Neuron (in vitro differentiated cells): Measurements from ENCODE around the gene PLK2.
A peak's percentile ranks its signal among the peaks of the same experiment; 100 is the strongest.

ENCODE experiments used
- H2AFZ ChIP-seq: one replicate; pipeline ENCODE4 v1.6.1; 2013; ENCODE audit warnings: low read depth, mild to moderate bottlenecking, inconsistent platforms, low read length, moderate library complexity
- H3K27me3 ChIP-seq: one replicate; pipeline ENCODE4 v1.6.1; 2013; ENCODE audit warnings: low read length; ENCODE audit not compliant: insufficient read depth
- H3K36me3 ChIP-seq: one replicate; pipeline ENCODE4 v1.6.1; 2013; ENCODE audit warnings: low read length; ENCODE audit not compliant: insufficient read depth
- H3K4me1 ChIP-seq: one replicate; pipeline ENCODE4 v1.6.1; 2013; ENCODE audit warnings: low read length; ENCODE audit not compliant: insufficient read depth
- H3K4me3 ChIP-seq: 2 replicates; pipeline ENCODE4 v1.5.1; 2013; ENCODE audit warnings: mild to moderate bottlenecking, low read length, moderate library complexity
- H3K9me3 ChIP-seq: one replicate; pipeline ENCODE4 v1.6.1; 2013; ENCODE audit warnings: low read length

PLK2 gene

GRCh38 chr5:58462154-58462553 is 2.3 kb upstream of the PLK2 start:
- H2AFZ ChIP-seq = no peak overlapping the region
- H3K9me3 ChIP-seq = no peaks in the 10 kb centered on the region
- H3K27me3 ChIP-seq = no peaks in the 10 kb centered on the region
- H3K4me1 ChIP-seq = peaks cover 25% of the 10 kb centered on the region
- peaks cover 15% of the 10 kb centered on the region for H3K36me3 ChIP-seq
- H3K4me3 ChIP-seq = no peak overlapping the region

GRCh38 chr5:58460732-58461286 is 923 bp upstream of the PLK2 start:
- H3K36me3 ChIP-seq = peaks cover 29% of the 10 kb centered on the region
- H3K27me3 ChIP-seq = no peaks in the 10 kb centered on the region
- H3K4me3 ChIP-seq = peak overlapping the region; percentile 99
- H2AFZ ChIP-seq = peak overlapping the region; percentile 46
- H3K9me3 ChIP-seq = no peaks in the 10 kb centered on the region
- H3K4me1 ChIP-seq = peaks cover 38% of the 10 kb centered on the region

- Histone ChIP-seq H3K9me3 (no peaks in the 10 kb centered on the region), H3K4me1 (peaks cover 52% of the 10 kb centered on the region), H2AFZ (no peak overlapping the region), H3K36me3 (peaks cover 43% of the 10 kb centered on the region), H3K27me3 (no peaks in the 10 kb centered on the region), H3K4me3 (peak overlapping the region; percentile 99)
These were observed 512 bp downstream of the PLK2 start for GRCh38 chr5:58459146-58460001.

GRCh38 chr5:58458743-58459145 is 1.1 kb downstream of the PLK2 start:
- H3K4me1 ChIP-seq = peaks cover 57% of the 10 kb centered on the region
- peaks cover 49% of the 10 kb centered on the region for H3K36me3 ChIP-seq
- peak overlapping the region; percentile 99 for H3K4me3 ChIP-seq
- H3K9me3 ChIP-seq = no peaks in the 10 kb centered on the region
- H2AFZ ChIP-seq = no peak overlapping the region
- H3K27me3 ChIP-seq = no peaks in the 10 kb centered on the region

- Histone ChIP-seq H3K4me3 (peak overlapping the region; percentile 99), H3K27me3 (no peaks in the 10 kb centered on the region), H3K36me3 (peaks cover 54% of the 10 kb centered on the region), H3K9me3 (no peaks in the 10 kb centered on the region), H2AFZ (no peak overlapping the region), H3K4me1 (peaks cover 57% of the 10 kb centered on the region)
These were observed 1.6 kb downstream of the PLK2 start for GRCh38 chr5:58458141-58458742.

GRCh38 chr5:58457050-58457449 is 2.8 kb downstream of the PLK2 start:
- H3K27me3 ChIP-seq = no peaks in the 10 kb centered on the region
- peaks cover 52% of the 10 kb centered on the region for H3K4me1 ChIP-seq
- H2AFZ ChIP-seq = no peak overlapping the region
- H3K36me3 ChIP-seq = peaks cover 66% of the 10 kb centered on the region
- H3K4me3 ChIP-seq = peak overlapping the region; percentile 99
- H3K9me3 ChIP-seq = no peaks in the 10 kb centered on the region

GRCh38 chr5:58456486-58456885 is 3.4 kb downstream of the PLK2 start:
- Histone ChIP-seq H3K9me3 (no peaks in the 10 kb centered on the region), H2AFZ (no peak overlapping the region), H3K27me3 (no peaks in the 10 kb centered on the region), H3K36me3 (peaks cover 68% of the 10 kb centered on the region), H3K4me1 (peaks cover 46% of the 10 kb centered on the region), H3K4me3 (peak overlapping the region; percentile 99)

- Histone ChIP-seq H2AFZ (no peak overlapping the region), H3K36me3 (peaks cover 68% of the 10 kb centered on the region), H3K27me3 (no peaks in the 10 kb centered on the region), H3K4me1 (peaks cover 42% of the 10 kb centered on the region), H3K9me3 (no peaks in the 10 kb centered on the region), H3K4me3 (peak overlapping the region; percentile 99)
These were observed 3.9 kb downstream of the PLK2 start for GRCh38 chr5:58456026-58456425.

GRCh38 chr5:58455480-58455879 is 4.4 kb downstream of the PLK2 start:
- Histone ChIP-seq H3K4me1 (peaks cover 40% of the 10 kb centered on the region), H3K27me3 (no peaks in the 10 kb centered on the region), H3K9me3 (no peaks in the 10 kb centered on the region), H2AFZ (no peak overlapping the region), H3K4me3 (peak overlapping the region; percentile 99), H3K36me3 (peaks cover 70% of the 10 kb centered on the region)

- peak overlapping the region; percentile 99 for H3K4me3 ChIP-seq
- no peaks in the 10 kb centered on the region for H3K27me3 ChIP-seq
- H2AFZ ChIP-seq = no peak overlapping the region
- peaks cover 40% of the 10 kb centered on the region for H3K4me1 ChIP-seq
- H3K9me3 ChIP-seq = no peaks in the 10 kb centered on the region
- H3K36me3 ChIP-seq = peaks cover 71% of the 10 kb centered on the region
These were observed 4.8 kb downstream of the PLK2 start for GRCh38 chr5:58455066-58455465.

GRCh38 chr5:58454025-58454424 is 5.9 kb downstream of the PLK2 start:
- Histone ChIP-seq H3K4me3 (no peak overlapping the region), H3K9me3 (no peaks in the 10 kb centered on the region), H3K27me3 (no peaks in the 10 kb centered on the region), H2AFZ (no peak overlapping the region), H3K4me1 (peaks cover 40% of the 10 kb centered on the region), H3K36me3 (peaks cover 71% of the 10 kb centered on the region)

GRCh38 chr5:58453306-58453705 is 6.6 kb downstream of the PLK2 start:
- Histone ChIP-seq H3K9me3 (no peaks in the 10 kb centered on the region), H3K4me3 (no peak overlapping the region), H3K27me3 (no peaks in the 10 kb centered on the region), H2AFZ (no peak overlapping the region), H3K36me3 (peaks cover 67% of the 10 kb centered on the region), H3K4me1 (peaks cover 40% of the 10 kb centered on the region)

GRCh38 chr5:58452566-58453258 is 7.2 kb downstream of the PLK2 start:
- Histone ChIP-seq H3K9me3 (no peaks in the 10 kb centered on the region), H3K4me1 (peaks cover 38% of the 10 kb centered on the region), H3K4me3 (no peak overlapping the region), H3K36me3 (peaks cover 61% of the 10 kb centered on the region), H3K27me3 (no peaks in the 10 kb centered on the region), H2AFZ (no peak overlapping the region)
